Limb (tissue), 2 donors: Measurements from ENCODE around the gene CUEDC1.
A peak's percentile ranks its signal among the peaks of the same experiment; 100 is the strongest.

Source experiments
- DNase-seq, 2 donors: peaks; one replicate each; pipeline ENCODE4 v3.0.0-alpha.2; 2016; ENCODE audit errors: extremely low spot score in 2 of 2

The CUEDC1 gene

GRCh38 chr17:57838453-57838852, 116.8 kb downstream of the CUEDC1 start:
- DNase-seq, result no peak

GRCh38 chr17:57835333-57835900, 119.8 kb downstream of the CUEDC1 start:
- DNase-seq, result no peak

- no peak for DNase-seq
Observed at GRCh38 chr17:57834146-57834741, 121.0 kb downstream of the CUEDC1 start.

DNA sequence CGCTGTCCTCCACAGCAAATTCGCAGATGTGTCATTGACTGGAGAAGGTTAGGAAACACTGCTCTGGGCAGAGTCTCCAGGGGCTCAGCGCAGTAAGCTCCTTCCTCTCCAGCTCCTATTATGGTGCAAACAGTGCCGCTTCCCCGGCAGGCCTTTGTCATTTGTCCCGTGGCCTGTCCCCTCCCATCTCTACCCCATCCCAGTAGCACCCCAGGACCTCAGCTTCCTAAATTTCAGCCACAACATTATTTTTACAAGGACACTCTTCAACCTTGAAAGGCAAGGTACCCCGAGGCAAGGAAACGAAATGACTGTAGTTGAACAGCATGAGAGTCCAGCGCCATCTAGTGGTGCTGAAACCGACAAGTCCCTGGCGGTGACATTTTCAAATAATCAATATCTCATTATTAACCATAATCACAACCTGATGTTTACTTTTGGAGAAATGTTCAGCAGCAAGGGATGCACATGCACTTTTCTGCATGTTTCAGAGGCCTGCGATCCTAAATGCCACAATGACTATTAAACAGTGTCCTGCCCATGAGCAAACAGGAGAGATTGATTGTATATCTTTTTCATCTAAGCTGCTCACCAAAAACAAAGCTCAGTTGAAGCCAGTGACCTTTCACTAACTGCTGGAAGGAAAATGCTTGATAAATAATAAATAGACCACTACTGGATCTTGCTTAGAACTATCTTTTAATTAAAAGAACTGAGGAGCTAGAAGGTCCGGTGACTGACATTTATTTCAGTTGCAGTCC, 121.9 kb downstream of the CUEDC1 start:
- DNase-seq, result peak; percentile 79 to 83

- no peak for DNase-seq
Observed at GRCh38 chr17:57832314-57833178, 122.7 kb downstream of the CUEDC1 start.

DNA sequence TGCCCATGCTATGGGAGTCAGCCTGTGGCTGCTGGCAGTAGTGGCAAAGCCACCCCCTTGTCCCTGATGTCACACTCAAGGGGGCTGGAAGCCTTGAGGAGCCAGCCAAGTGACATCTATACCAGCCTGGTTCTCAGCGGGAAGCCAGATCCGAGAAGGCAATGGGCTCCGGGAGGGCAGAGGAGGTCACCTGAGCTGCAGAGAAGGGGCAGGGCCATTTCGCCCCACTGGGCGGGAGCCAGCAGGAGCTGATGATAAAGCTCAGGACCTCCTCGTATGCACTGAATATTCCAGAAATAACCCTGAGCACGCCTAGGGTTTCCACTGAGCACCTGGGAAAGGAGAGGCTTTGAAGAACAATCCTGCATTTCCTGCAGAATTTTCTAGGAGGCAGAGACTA, 124.3 kb downstream of the CUEDC1 start:
- no peak for DNase-seq

DNA sequence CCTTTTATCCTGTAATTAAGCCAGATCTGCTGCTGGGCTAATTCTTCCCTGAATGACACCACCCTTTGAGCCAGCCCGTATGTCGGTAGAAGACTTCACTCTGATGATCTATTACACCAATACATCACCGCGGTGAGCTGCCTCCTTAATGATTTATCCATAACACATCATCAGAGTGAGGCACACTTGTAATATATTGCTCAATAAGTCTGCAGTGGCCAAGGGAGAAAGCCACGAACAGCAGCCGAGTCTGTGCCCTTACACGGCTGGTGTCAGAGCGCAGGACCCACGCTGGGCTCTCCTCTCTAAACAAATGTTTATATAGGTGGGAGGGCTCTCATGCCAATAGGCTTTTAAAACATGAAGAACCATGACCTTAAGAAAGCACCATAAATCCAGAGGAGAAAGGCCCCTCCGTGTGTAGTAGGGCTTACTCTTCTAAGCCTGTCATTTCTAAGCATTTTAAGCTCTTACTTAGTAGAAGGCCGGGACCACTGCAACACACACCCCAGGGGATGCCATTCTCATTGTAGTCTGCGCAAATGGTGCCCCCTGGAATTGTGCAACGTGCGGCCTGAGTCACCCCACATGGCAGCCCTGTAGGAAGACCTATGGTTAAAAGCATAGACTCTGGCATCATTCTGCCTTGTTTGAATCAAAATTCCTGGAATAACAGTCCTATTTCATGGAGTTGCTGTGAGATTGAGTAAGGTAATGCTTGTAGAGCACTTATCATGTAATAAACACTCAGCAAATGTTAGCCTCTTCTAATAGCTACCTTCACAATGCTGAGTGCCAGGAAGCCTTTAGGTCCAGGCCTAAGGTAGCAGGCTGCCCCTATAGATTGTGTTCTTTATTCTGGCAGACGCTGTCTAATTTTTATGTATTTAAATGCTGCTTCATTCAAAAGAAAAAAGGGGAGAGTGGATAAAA, 131.5 kb downstream of the CUEDC1 start:
- DNase-seq, result no peak

GRCh38 chr17:57819867-57820266, 135.3 kb downstream of the CUEDC1 start:
- DNase-seq, result no peak

GRCh38 chr17:57819285-57819684, 135.9 kb downstream of the CUEDC1 start:
- DNase-seq, result no peak

DNA sequence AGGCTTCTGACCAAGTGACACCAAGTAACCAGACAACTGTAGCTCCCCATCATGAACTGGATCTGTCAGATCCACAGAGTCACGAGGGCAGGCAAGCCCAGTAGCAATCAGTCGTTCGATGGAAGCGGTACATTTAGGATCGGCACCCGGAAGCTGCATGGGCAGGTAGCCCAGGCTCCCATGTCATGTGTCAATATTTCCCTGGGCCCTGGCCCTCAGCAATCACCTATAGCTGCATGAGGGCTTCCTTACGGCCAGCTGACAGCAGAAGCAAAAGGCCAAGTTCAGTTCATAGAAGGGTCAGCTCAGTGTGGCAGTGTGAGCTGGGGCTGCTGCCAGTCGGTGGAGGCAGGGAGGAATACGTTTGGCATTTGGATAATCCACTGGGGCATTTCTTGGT, 137.1 kb downstream of the CUEDC1 start:
- no peak for DNase-seq

- no peak for DNase-seq
Observed at GRCh38 chr17:57817299-57817698, 137.9 kb downstream of the CUEDC1 start.

DNA sequence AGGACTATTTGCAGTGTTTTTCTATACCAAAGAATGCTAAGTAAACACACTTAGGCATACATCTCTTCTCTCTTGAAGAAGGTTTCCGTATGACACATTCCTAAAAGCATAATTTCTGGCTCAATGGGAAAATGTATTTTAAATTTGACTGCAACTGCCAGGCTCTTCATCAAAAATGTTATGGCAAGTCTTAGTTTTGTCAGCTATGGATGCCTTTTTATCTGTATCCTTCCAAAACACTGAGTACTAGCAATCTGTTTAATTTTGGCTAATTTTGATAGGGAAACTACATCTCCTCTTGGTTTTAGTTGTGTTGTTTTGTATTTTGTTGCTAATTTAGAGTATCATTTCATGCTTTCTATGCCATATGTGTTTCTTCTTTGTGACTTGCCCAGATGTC, 140.8 kb downstream of the CUEDC1 start:
- no peak for DNase-seq

GRCh38 chr17:57811638-57812280, 143.5 kb downstream of the CUEDC1 start:
- DNase-seq, result peak in 1 of 2 donors; percentile 42
